LHCN-M2 (cell line): Measurements from ENCODE around the gene GPX5. TPM values are rescaled to one million over a fixed set of nuclear protein-coding genes. Genes with fewer than 3 reads are reported as not detected.

Experiments used
- DNase-seq: peaks from one replicate; pipeline ENCODE4 v3.0.0-alpha.2; 2012; ENCODE audit warnings: low read depth
- total RNA-seq: library from RNA; depleted of rRNA; stranded (reverse); fragments of >200 nt; gene quantifications from 2 replicates; pipeline ENCODE4 v1.2.3, GENCODE V29; 2014; rRNA removed

Gene GPX5
- total RNA-seq, 1 experiment from 2014 or later, result not detected

- DNase-seq, result no peak
Measured at GRCh38 chr6:28555136-28555535, 29.5 kb downstream of the GPX5 start.

GRCh38 chr6:28558629-28559028 is 32.9 kb downstream of the GPX5 start:
- DNase-seq, result no peak

GRCh38 chr6:28563430-28564095 is 37.9 kb downstream of the GPX5 start:
- no peak for DNase-seq

GRCh38 chr6:28565823-28566526 is 40.3 kb downstream of the GPX5 start:
- DNase-seq, result no peak

GRCh38 chr6:28566527-28567252 is 41.0 kb downstream of the GPX5 start:
- DNase-seq, result no peak

GRCh38 chr6:28567506-28567905 is 41.8 kb downstream of the GPX5 start:
- DNase-seq, result no peak

GRCh38 chr6:28568515-28569108 is 42.9 kb downstream of the GPX5 start:
- DNase-seq, result no peak

GRCh38 chr6:28569748-28570147 is 44.1 kb downstream of the GPX5 start:
- no peak for DNase-seq

- peak; percentile 8 for DNase-seq
Measured at GRCh38 chr6:28580475-28580874, 54.8 kb downstream of the GPX5 start.

- DNase-seq, result no peak
Measured at GRCh38 chr6:28583463-28583862, 57.8 kb downstream of the GPX5 start.

Other genes with a start within 250 kb of the GPX5 start
- 11.9 and 12.0 TPM in 2 replicates for gene PGBD1, start 244.3 kb upstream of the GPX5 start, total RNA-seq
- 5.1 and 8.9 TPM in 2 replicates for gene ZSCAN31, start 189.7 kb upstream of the GPX5 start, total RNA-seq
- gene ZKSCAN3, start 175.9 kb upstream of the GPX5 start, total RNA-seq, result 4.1 and 4.9 TPM in 2 replicates
- gene ZSCAN12, start 126.1 kb upstream of the GPX5 start, total RNA-seq, result 3.6 and 4.7 TPM in 2 replicates
- gene ZSCAN23, start 82.4 kb upstream of the GPX5 start, total RNA-seq, result 1.9 and 2.1 TPM in 2 replicates
- not detected in 2 replicates for gene GPX6, start 10.1 kb upstream of the GPX5 start, total RNA-seq